GM19463 (cell line): Measurements from ENCODE around the gene KCTD19.
A peak's percentile ranks its signal among the peaks of the same experiment; 100 is the strongest.

ENCODE experiments used
- ATAC-seq: cut with Tn5 transposase; IDR thresholded peaks from one replicate; pipeline ENCODE4 v1.9.1; 2021; ENCODE audit warnings: mild to moderate bottlenecking, moderate library complexity; ENCODE audit not compliant: unreplicated experiment

Gene KCTD19

DNA sequence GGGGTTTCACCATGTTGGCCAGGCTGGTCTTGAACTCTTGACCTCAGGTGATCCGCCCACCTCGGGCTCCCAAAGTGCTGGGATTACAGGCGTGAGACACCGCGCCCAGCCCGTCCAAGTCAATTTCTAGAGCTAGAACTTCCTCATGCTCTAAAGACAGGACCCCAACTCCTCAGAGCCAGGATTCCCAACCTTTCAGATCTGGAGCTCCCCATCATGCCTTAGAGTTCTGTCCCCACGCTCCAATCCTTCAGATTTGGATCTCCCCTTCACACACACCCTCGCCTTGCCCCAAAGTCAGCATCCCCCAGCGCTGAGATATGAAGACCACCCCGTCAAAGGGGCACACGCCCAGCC is 448 bp downstream of the KCTD19 start:
- no peak for ATAC-seq

DNA sequence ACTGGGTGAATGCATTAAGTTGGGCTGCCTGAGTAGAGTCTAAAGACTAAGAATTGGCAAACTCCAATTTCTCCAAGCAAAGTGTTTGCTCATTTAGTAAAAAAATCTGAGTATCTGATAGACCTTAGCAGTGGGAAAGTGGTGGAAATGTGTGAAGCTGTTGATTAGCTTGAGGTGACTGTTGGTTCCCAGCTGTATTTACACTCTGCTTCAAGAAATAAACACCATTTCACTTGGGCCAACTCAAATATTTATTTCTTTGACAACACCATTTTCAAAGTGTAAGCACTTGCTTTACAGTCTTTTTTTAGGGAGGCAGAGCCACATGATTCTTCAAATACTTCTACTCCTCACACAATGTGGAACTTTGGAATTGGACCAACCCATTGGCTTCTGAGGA is 8.7 kb downstream of the KCTD19 start:
- no peak for ATAC-seq

DNA sequence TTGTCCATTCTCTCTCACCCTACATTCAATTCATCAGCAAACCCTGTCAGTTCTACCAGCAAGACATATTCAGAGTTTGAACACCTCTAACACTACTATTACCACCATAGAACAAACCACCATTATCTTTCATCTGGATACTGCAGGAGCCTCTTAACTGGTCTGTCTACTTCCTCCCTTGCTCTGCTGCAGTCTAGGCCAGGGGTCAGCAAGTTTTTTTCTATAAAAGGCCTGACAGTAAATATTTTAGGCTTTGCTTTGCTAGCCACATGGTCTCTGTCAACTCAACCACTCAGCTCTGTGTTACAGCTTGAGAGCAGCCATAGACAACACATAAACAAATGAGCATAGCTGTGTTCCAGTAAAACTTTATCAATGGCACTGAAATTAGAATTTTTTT is 13.8 kb downstream of the KCTD19 start:
- no peak for ATAC-seq

DNA sequence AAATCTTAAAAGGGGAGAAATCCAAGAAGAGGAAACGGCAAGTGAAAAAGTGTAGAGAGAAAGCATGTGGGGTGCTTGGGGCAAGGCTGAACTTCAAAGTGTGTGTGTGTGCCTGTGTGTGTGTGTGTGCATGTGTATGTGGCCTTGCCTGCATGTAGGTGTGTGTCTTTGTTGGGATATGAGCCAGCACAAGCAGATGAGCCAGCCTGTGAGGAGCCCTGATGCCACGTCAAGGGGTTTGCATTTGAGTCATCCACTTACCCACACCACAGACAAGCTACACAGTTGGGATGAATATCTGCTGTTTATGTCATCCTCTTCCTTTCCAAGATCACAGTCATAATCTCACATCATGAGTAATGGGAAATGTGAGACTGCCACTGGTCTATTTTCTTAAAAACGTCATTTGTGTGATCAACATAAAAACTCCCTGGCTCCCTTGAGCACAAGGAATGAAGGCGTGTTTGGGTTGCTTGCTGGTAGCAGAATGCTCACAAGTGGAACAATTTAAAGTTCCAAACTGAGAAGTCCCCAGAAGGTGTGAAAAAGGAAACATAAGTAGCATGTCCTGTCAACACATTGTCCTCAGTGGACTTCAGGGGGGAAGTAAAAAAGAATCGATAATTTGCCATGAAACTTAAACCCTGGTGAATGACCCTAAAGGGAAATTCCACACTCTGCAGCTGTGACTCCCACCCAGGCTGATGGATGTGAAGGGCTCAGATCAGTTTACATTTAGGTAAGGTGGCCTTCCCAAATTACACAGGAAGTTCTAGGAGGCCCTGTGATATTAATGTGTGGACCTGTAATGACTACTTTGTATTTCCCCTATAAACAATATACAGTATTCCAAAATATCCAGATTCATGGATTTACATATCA is 14.7 kb downstream of the KCTD19 start:
- ATAC-seq: peak; percentile 93

DNA sequence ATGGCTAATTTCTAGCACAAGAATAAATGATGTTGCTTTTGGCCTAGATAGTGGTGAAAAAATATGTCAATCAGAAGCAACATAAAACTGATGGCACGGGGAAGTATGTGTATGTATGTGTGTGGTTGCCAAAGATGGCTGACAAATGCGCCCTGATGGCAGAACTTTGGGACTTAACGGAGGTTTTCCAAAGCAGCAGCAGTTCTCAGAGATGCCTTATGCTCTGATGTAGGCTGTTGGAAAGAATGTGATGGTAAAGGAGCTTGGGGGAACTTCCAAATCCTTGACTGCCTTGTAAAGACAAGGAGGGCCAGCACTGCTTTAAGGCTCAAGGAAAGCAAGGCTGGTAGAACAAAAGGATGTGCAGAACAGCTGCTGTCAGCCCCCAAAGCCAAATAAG is 16.0 kb downstream of the KCTD19 start:
- no peak for ATAC-seq

DNA sequence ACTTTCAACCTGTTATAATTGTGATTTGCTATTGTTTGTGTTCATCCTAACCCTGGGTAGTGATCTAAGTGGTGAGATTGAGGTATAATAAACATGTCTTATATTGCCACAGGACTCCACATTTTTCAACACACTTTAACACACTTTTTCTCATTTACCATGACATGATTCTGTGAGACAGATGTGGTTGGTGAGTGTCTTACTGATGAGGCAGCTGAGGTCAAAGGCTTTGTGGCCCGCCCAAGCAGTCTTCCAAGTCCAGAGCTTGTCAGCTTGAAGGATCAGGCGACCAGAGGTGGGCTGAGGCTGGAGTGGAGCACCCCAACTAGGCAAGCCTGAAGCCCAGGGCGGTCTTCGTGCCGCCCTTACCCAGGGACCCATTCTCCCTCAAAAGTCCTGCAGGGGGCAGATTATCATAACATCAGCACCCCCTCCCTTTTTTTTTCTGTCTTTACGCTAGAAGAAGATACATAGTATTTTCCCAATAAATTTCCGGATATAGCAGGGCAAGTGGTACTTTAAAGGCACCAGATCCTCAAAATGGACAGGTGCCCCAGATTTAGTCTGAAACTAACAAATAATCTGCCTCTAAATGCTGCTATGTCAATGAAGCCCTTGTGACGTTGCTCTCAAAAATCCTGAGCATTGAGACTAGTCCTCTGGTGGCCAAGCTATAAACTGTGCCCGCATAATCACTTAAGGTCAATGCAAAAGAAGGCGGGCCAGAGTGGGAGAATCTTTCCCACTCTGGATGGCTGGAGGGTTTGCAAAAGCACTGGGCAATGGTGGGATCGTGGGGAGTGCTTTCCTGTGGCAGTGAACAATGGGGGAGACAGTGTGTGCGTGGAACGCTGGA is 21.1 kb downstream of the KCTD19 start:
- ATAC-seq: no peak

DNA sequence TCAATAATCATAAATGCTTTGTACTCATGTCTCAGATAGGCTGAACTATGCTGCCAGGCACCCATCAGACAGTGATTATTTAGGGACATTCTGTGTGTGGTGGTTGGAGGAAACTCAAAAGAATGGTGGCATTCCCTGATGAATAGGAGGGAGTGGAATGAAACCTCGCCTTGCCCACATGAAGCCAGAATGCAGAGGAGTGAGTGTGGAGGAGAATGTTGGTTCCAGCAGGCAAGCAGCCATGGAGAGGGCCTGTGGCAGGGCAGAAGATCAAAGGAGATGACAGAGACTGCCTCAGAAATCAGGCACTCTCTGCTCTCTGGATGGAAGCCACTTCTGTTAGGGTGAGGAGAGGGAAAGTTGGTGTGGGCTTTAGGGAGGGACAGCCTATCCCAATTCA is 22.5 kb downstream of the KCTD19 start:
- no peak for ATAC-seq

DNA sequence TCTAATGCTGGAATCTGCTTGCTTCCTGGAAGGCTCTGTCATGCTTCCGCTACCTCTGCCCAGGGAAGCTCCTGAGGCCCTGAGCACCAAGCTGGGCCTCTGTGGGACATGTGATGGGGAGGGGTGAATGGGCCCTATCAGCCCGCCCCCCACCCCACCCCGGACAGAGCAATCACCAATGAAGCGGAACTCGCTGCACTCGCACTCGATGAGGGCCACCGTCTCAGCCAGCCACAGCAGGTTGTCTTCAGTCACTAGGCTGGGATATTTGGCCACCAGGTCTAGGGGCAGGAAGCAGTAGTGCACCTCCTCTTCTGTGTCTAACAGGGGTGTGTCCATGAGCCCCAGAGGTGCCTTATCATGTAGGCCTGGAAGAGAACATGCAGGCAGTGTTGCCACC is 23.6 kb downstream of the KCTD19 start:
- ATAC-seq: no peak

DNA sequence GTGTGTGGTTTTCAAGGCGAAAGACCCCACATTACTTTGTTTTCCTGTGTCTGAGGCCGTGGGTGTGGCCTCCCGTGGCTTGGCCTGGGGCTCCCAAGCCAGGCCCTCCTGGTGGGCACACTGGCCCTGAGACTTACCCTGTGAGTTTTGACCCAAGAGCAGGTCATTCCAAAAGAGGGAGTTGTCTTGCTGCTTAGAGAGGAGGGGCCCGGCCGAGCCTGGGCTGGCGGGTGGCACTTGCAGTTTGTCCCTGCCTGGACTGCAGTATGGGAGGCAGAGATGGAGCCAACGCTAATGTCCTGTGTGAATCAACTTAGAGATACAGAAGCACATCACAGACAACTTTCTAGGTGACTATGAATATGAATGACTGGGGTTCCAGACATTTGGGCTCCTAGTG is 24.5 kb downstream of the KCTD19 start:
- no peak for ATAC-seq

DNA sequence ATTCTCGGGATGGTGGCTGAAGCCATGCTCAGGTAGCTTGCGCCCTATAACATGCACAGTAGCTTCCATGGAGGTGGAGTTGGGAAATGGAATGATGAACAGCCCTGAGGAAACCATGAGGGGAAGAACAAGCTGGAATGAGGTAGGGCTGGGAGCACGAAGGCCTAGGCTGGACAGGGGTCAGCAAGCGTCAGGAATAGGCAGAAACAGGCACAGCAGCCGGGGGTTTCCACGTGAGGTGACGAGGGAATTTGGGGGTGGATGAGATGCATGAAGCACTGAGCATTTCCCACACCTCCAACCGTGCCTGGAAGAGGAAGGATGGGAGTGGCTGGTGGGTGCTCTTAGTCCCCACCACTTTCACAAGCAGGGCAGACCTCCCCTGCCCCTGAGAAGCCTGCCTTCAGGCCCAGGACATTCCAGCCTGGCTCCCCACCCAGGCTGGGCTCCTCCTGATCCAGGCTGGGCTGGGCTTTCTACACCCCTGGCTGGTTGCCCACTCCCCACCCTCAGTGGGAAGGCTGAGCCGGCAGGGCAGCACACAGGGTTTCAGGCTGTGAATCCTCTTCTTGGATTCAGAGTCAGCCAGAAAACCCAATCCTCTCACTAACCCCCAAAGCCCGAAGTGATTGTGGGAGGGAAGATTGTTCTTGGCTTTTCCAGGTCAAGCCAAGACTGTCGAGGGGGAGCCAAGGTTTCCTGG is 25.3 kb downstream of the KCTD19 start:
- ATAC-seq: no peak

DNA sequence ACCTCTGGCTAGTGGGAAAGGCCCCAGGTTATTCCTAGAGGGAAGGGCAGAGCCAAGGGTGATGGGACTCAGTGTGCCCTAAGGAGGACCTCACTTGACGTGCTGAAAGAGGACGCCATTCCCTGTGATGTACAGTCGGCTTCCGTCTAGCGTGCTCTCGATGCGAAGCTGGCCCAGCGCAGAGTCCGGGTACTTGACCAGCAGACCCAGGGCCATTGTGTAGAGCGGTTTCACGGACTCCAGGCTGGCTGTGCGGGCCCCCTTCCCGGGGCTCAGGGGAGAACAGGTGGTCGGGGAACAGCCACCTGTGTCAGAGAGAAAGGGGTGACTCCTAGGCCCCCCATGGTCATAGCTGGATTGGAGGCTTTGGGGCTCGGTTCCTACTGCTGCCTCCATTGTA is 27.3 kb downstream of the KCTD19 start:
- no peak for ATAC-seq

DNA sequence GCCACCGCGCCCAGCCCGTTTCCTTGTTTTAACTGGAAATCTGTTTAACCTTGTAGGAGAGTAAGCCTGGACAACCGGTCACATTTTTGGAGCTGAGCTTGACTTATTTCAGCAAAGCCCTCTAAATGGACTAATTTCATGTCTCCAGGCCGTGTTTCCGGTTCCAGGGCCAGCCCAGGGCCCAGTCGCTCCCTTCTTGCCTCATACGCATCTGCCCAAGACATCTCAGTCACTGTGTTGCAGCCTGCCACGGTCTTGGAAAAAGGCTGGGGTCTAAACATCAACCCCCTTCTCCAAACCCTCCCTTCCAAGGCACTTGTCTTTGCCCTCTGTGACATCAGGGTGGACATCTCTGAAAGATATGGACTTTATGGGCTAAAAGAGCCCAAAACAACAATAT is 28.3 kb downstream of the KCTD19 start:
- no peak for ATAC-seq

DNA sequence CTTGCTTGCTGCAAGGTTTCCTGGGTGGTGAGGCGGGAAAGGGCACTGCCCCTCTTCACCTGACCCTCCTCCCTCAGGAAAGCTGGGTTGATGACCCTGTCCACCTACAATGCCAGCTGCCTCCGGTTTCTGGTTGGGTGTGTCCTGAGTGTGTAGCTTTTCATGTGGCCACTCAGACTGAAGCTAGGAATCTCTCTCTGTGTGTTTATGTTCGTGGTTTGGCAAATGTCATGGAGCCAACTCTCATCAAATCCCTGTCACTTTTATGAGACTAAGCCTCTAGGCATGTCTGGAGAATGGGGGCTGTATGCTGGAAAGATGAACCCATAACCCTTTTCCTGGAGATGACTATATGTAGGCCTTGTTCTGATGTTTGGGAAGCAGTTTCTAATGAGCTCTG is 30.1 kb downstream of the KCTD19 start:
- no peak for ATAC-seq

DNA sequence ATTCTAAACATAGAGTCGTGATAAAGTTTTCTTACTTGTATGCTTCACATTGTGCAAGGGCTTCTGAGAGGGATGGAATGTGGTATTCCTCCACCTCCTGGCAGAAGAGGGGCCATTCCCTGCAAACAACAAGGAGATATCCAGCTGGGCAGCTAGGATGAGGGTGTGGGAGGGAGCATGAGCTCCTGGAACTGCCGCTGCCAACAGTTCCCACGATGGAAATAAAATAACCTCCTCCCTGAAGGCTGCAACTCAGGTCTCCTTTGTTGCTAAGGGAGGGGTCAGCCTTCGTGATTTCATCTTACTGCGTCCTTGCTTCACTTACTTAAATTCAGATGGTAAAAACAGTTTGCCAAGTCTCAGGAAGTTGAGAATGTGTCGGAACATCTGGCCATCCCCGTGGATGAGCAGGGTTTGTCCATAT is 31.6 kb downstream of the KCTD19 start:
- ATAC-seq: no peak

DNA sequence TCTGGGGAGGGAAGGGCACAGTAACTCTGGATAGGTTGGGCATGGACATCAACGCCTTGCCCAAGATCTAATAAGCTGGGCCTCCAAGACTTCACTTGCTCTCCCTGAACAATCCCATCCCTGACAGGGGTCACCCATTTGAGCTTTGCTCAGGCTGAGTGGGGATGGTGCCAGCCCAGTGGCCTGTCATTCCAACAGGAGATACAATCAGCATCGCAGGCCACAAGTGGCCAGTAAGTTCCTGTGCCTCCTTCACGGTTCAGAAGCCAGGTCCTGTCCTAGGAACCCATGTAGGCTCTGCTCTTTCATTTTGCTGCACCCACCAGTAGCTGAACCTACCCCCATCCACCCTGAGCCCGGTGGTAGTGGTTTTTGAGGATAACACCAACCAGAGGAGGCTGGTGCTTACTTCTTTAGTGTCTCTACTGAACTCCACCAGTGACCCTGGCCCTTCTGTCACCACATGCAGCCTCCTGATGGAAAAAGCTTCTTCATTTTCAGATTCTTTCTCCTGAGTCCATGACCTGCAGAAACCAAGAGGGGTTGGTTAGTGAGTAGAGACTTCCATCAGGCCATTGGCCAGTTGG is 32.3 kb downstream of the KCTD19 start:
- ATAC-seq: no peak

DNA sequence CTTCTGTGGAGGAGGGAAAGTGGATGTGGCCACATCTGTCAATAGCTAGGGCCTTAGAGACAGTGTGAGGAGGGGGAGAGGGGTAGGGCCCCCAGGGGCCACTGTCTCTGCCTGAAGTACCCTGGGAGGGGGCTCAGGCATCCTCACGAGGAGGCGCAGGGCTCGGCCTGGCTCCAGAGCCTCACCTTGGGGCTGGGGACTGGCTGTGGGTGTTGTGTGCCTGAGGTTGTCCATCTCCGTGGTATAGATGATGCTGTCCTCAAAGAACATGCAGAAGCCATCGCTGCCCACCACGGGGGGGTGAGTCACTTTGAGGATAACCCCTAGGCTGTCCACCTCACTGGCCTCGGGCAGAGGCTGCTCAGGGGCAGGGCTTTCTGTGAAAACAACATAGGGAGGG is 35.1 kb downstream of the KCTD19 start:
- no peak for ATAC-seq

DNA sequence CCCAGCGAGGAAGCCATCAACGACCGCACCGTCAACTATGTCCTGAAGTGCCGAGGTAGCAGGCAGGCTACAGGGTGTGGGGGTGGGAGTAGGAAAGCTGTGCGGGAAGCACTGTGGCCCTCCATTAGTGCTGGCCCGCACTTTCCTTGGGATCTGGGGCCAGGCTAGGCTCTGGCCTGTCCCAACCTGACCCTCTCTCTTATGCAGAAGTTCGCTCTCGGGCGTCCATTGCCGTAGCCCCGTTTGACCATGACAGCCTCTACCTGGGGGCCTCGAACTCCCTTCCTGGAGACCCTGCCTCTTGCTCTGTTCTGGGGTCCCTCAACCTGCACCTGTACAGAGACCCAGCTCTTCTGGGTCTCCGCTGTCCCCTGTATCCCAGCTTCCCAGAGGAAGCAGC is 38.6 kb downstream of the KCTD19 start:
- ATAC-seq: no peak

DNA sequence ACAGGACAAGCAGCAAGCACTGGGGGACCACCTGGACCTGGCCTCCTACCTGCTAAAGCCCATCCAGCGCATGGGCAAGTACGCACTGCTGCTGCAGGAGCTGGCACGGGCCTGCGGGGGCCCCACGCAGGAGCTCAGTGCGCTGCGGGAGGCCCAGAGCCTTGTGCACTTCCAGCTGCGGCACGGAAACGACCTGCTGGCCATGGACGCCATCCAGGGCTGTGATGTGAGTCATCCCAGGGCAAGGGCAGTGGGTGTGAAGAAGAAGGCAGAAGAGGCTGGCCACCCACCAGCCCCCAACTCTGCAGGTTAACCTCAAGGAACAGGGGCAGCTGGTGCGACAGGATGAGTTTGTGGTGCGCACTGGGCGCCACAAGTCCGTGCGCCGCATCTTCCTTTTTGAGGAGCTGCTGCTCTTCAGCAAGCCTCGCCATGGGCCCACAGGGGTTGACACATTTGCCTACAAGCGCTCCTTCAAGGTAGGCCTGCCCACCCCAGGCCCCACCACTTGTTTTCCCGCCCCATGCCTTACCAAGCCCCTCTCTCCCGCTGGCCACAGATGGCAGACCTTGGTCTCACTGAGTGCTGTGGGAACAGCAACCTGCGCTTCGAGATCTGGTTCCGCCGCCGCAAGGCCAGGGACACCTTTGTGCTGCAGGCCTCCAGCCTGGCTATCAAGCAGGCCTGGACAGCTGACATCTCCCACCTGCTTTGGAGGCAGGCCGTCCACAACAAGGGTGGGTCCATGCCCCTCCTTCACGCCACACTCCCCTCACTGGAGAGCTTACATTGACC is 39.9 kb downstream of the KCTD19 start:
- ATAC-seq: no peak

DNA sequence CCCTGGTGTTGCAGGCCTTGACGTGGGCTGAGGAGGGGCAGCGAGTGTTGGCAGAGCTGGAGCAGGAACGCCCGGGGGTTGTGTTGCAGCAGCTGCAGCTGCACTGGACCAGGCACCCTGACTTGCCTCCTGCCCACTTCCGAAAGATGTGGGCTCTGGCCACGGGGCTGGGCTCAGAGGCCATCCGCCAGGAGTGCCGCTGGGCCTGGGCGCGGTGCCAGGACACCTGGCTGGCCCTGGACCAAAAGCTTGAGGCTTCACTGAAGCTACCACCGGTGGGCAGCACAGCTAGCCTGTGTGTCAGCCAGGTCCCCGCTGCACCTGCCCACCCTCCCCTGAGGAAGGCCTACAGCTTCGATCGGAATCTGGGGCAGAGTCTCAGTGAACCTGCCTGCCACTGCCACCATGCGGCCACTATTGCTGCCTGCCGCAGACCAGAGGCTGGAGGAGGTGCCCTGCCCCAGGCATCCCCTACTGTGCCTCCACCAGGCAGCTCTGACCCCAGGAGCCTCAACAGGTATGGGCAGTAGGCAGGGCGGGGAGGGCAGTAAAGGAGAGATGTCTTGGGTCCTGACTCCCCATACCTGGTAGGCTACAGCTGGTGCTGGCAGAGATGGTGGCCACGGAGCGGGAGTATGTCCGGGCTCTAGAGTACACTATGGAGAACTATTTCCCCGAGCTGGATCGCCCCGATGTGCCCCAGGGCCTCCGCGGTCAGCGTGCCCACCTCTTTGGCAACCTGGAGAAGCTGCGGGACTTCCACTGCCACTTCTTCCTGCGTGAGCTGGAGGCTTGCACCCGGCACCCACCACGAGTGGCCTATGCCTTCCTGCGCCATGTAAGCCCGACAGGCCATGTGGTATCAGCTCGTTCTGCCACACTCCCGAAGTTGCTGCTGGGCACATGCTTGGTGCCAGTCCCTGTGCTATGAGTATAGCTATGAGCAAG is 41.6 kb downstream of the KCTD19 start:
- ATAC-seq: no peak
